Jurkat, Clone E6-1 (cell line): ENCODE results near the gene TBRG4. TPM values are rescaled to one million over a fixed set of nuclear protein-coding genes. Genes with fewer than 3 reads are reported as not detected.
"Not testable (repeated sequence)": the region's sequence is repeated elsewhere in the genome, so short reads cannot be mapped to it uniquely, and the experiment has no call there.

ENCODE experiments used
- DNase-seq: peaks from one replicate; pipeline ENCODE4 v3.0.0-alpha.2; 2011; ENCODE audit warnings: low read depth, low spot score
- H3K4me3 ChIP-seq: 2 replicates; pipeline ENCODE4 v1.5.1; 2011; ENCODE audit warnings: mild to moderate bottlenecking, low read length, control low read depth, moderate library complexity
- polyA plus RNA-seq: library from polyadenylated mRNA; unstranded; fragments of >200 nt; gene quantifications from one replicate; pipeline ENCODE4 v1.2.1, GENCODE V29; 2012; ENCODE audit warnings: missing spikeins; ENCODE audit not compliant: insufficient read length, insufficient read depth

TBRG4 gene
- 106 TPM for polyA plus RNA-seq

- peak; percentile 92 for DNase-seq
- peak within 1 kb of the TSS; percentile 99 for H3K4me3 ChIP-seq
These were observed at the start of gene TBRG4 for GRCh38 chr7:45111298-45112223. TBRG4 (minus strand) TSS chr7:45111697; CDS start chr7:45109237, 2,460 bp downstream.

- H3K4me3 ChIP-seq: no peak overlapping the region
- no peak for DNase-seq
These were observed 49.6 kb upstream of the TBRG4 start for GRCh38 chr7:45161138-45161537.

- no peak for DNase-seq
- H3K4me3 ChIP-seq: no peak overlapping the region
These were observed 49.0 kb upstream of the TBRG4 start for GRCh38 chr7:45160417-45160881.

- DNase-seq: no peak
- H3K4me3 ChIP-seq: no peak overlapping the region
These were observed 47.8 kb upstream of the TBRG4 start for GRCh38 chr7:45159296-45159695.

- no peak overlapping the region for H3K4me3 ChIP-seq
- DNase-seq: no peak
These were observed 47.0 kb upstream of the TBRG4 start for GRCh38 chr7:45158471-45158870.

- no peak within 1 kb of the TSS for H3K4me3 ChIP-seq
- DNase-seq: no peak
These were observed 46.3 kb upstream of the TBRG4 start, which contains the start of gene RAMP3 for GRCh38 chr7:45157653-45158401. RAMP3 (plus strand) TSS chr7:45157791; CDS start chr7:45157829, 38 bp downstream.

GRCh38 chr7:45157286-45157652 is 45.8 kb upstream of the TBRG4 start:
- no peak for DNase-seq
- no peak overlapping the region for H3K4me3 ChIP-seq

GRCh38 chr7:45156516-45157272 is 45.2 kb upstream of the TBRG4 start:
- no peak overlapping the region for H3K4me3 ChIP-seq
- DNase-seq: no peak

- DNase-seq: no peak
- H3K4me3 ChIP-seq: no peak overlapping the region
These were observed 44.4 kb upstream of the TBRG4 start for GRCh38 chr7:45155941-45156340.

GRCh38 chr7:45155357-45155900 is 43.9 kb upstream of the TBRG4 start:
- H3K4me3 ChIP-seq: no peak overlapping the region
- no peak for DNase-seq

GRCh38 chr7:45153861-45154260 is 42.4 kb upstream of the TBRG4 start:
- DNase-seq, H3K4me3 ChIP-seq: not testable (repeated sequence)

- no peak overlapping the region for H3K4me3 ChIP-seq
- DNase-seq: no peak
These were observed 41.7 kb upstream of the TBRG4 start for GRCh38 chr7:45153233-45153632.

GRCh38 chr7:45151967-45152366 is 40.5 kb upstream of the TBRG4 start:
- H3K4me3 ChIP-seq: no peak overlapping the region
- no peak for DNase-seq

- DNase-seq: no peak
- no peak overlapping the region for H3K4me3 ChIP-seq
These were observed 39.7 kb upstream of the TBRG4 start for GRCh38 chr7:45151131-45151684.

- no peak for DNase-seq
- H3K4me3 ChIP-seq: no peak overlapping the region
These were observed 38.7 kb upstream of the TBRG4 start for GRCh38 chr7:45150199-45150598.

GRCh38 chr7:45149606-45150005 is 38.1 kb upstream of the TBRG4 start:
- H3K4me3 ChIP-seq: no peak overlapping the region
- DNase-seq: no peak

GRCh38 chr7:45148653-45148973 is 37.1 kb upstream of the TBRG4 start:
- DNase-seq: no peak
- no peak overlapping the region for H3K4me3 ChIP-seq

GRCh38 chr7:45147858-45148652 is 36.6 kb upstream of the TBRG4 start:
- H3K4me3 ChIP-seq: no peak overlapping the region
- DNase-seq: no peak
